Tibial nerve (tissue), 4 donors: ENCODE measurements around the gene TYMP. TPM values are rescaled to one million over a fixed set of nuclear protein-coding genes. Genes with fewer than 3 reads are reported as not detected.

Experiments used
- DNase-seq, 2 donors: peaks; one replicate each; pipeline ENCODE4 v3.0.0-alpha.2; 2019; ENCODE audit warnings: low spot score in 2 of 2
- H3K27ac ChIP-seq, 4 donors: fragments of 200-600 bp; sonication (generic) in 3 of 4; one replicate each; pipeline ENCODE4 v1.5.1; 2017 to 2019; ENCODE audit warnings: mild to moderate bottlenecking in 1 of 4
- H3K27me3 ChIP-seq, 2 donors: fragments of 200-600 bp; sonication (generic) in 1 of 2; one replicate each; pipeline versions ENCODE4 v1.5.1 to v1.6.0; 2017 to 2019
- H3K36me3 ChIP-seq, 3 donors: fragments of 200-600 bp; sonication (generic); one replicate each; pipeline ENCODE4 v1.5.1; 2018 to 2019
- H3K4me1 ChIP-seq, 4 donors: fragments of 200-600 bp; sonication (generic) in 3 of 4; one replicate each; pipeline ENCODE4 v1.5.1; 2017 to 2019
- H3K4me3 ChIP-seq, 4 donors: fragments of 200-600 bp; sonication (generic) in 3 of 4; one replicate each; pipeline ENCODE4 v1.5.1; 2017 to 2019; ENCODE audit warnings: mild to moderate bottlenecking in 1 of 4, moderate library complexity in 1 of 4
- H3K9me3 ChIP-seq, 4 donors: fragments of 200-600 bp; sonication (generic) in 3 of 4; one replicate each; pipeline ENCODE4 v1.5.1; 2017 to 2019
- CTCF ChIP-seq, 5 experiments: fragments of 200-600 bp in 3 of 5; fragments of 450-650 bp in 2 of 5; sonication (generic) in 3 of 5; IDR thresholded peaks; one replicate each; pipeline ENCODE4 v1.5.1; 2016 to 2019; ENCODE audit warnings: antibody characterized with exemption in 5 of 5, mild to moderate bottlenecking in 3 of 5, moderate library complexity in 2 of 5
- EP300 ChIP-seq, 2 donors: sonication (generic); formaldehyde crosslinking; IDR thresholded peaks; one replicate each; pipeline ENCODE4 v1.6.1; 2017; ENCODE audit warnings: antibody characterized with exemption in 2 of 2, mild to moderate bottlenecking in 1 of 2
- POLR2A ChIP-seq, 2 donors: fragments of 450-650 bp; IDR thresholded peaks; one replicate each; pipeline ENCODE4 v1.6.1; 2017; ENCODE audit warnings: antibody characterized with exemption in 2 of 2, mild to moderate bottlenecking in 2 of 2, moderate library complexity in 2 of 2
- WGBS, 2 donors: methylation state at CpG; one replicate each; pipeline ENCODE4 v1.1.5; 2018; 5-methylcytosine and 5-hydroxymethylcytosine counted together
- total RNA-seq, 4 donors: library from RNA; depleted of rRNA; stranded (reverse); fragments of >200 nt; gene quantifications; one replicate each; pipeline ENCODE4 v1.1.0, GENCODE V29; 2016

The TYMP gene
- total RNA-seq, 4 donors from 2014 or later, result 33.1 to 239 (median 60.3) TPM

- Histone ChIP-seq H3K27me3 (peaks cover 0 to 15% of the 10 kb centered on the region in 2 donors), H3K36me3 (peaks cover 0 to 71% (median 0%) of the 10 kb centered on the region in 3 donors), H3K4me3 (no peak overlapping the region), H3K9me3 (no peaks in the 10 kb centered on the region), H3K4me1 (peaks cover 0 to 33% (median 11%) of the 10 kb centered on the region in 4 donors), H3K27ac (peak overlapping the region in 1 of 4 donors; percentile 78)
- DNase-seq, result no peak
- 82 to 86% methylated on average over 17 to 18 of the region's 18 CpGs for WGBS, 2 donors
- no peak for TF ChIP-seq EP300 (IDR thresholded peaks at IDR 0.05)
Measured at GRCh38 chr22:50576806-50577696, 47.2 kb upstream of the TYMP start.

- TF ChIP-seq CTCF (IDR thresholded peaks at IDR 0.05) (peak in 1 of 5 experiments; percentile 18), POLR2A (IDR thresholded peaks at IDR 0.05) (no peak), EP300 (IDR thresholded peaks at IDR 0.05) (no peak)
- DNase-seq, result no peak
- H3K27me3 ChIP-seq, result peaks cover 0 to 15% of the 10 kb centered on the region in 2 donors
- no peaks in the 10 kb centered on the region for H3K9me3 ChIP-seq
- H3K36me3 ChIP-seq, result peaks cover 0 to 77% (median under 1%) of the 10 kb centered on the region in 3 donors
- peaks cover 0 to 24% (median 8%) of the 10 kb centered on the region in 4 donors for H3K4me1 ChIP-seq
- no peak overlapping the region for H3K4me3 ChIP-seq
- 60 to 65% methylated on average over 4 to 5 of the region's 5 CpGs for WGBS, 2 donors
- H3K27ac ChIP-seq, result no peak overlapping the region
Measured at GRCh38 chr22:50576070-50576469, 46.3 kb upstream of the TYMP start.

GRCh38 chr22:50575426-50575941 lies 45.7 kb upstream of the TYMP start:
- WGBS, 2 donors, result 82 to 86% methylated on average over 8 of the region's 8 CpGs
- peaks cover 0 to 78% (median 6%) of the 10 kb centered on the region in 3 donors for H3K36me3 ChIP-seq
- DNase-seq, result no peak

GRCh38 chr22:50574383-50574755 lies 44.6 kb upstream of the TYMP start:
- H3K36me3 ChIP-seq, result peaks cover 0 to 78% (median 7%) of the 10 kb centered on the region in 3 donors

More at GRCh38 chr22:50575426-50575941, 45.7 kb upstream of the TYMP start:
- TF ChIP-seq CTCF (IDR thresholded peaks at IDR 0.05), result no peak
- no peak for TF ChIP-seq POLR2A (IDR thresholded peaks at IDR 0.05)
- TF ChIP-seq EP300 (IDR thresholded peaks at IDR 0.05), result no peak
- Histone ChIP-seq H3K27me3 (peaks cover 0 to 15% of the 10 kb centered on the region in 2 donors), H3K9me3 (no peaks in the 10 kb centered on the region), H3K4me1 (peaks cover 0 to 20% (median 8%) of the 10 kb centered on the region in 4 donors), H3K4me3 (no peak overlapping the region), H3K27ac (no peak overlapping the region)

More at GRCh38 chr22:50574383-50574755, 44.6 kb upstream of the TYMP start:
- DNase-seq, result no peak
- Histone ChIP-seq H3K4me3 (no peak overlapping the region), H3K4me1 (peaks cover 0 to 19% (median 8%) of the 10 kb centered on the region in 4 donors), H3K27me3 (peaks cover 0 to 15% of the 10 kb centered on the region in 2 donors), H3K27ac (no peak overlapping the region), H3K9me3 (no peaks in the 10 kb centered on the region)
- 91% methylated on average over 11 of the region's 11 CpGs for WGBS, 2 donors
- TF ChIP-seq EP300 (IDR thresholded peaks at IDR 0.05), result no peak
- no peak for TF ChIP-seq CTCF (IDR thresholded peaks at IDR 0.05)
- TF ChIP-seq POLR2A (IDR thresholded peaks at IDR 0.05), result no peak
